Panc1 (cell line): ENCODE measurements around the gene RASIP1. TPM values are rescaled to one million over a fixed set of nuclear protein-coding genes. Genes with fewer than 3 reads are reported as not detected.
"Not testable (repeated sequence)": the region's sequence is repeated elsewhere in the genome, so short reads cannot be mapped to it uniquely, and the experiment has no call there.

Experiments
- ATAC-seq: fragments of 200-7000 bp; cut with Tn5 transposase; 2 replicates; pipeline ENCODE4 v1.9.1; 2020; ENCODE audit warnings: mild to moderate bottlenecking, moderate library complexity
- BruUV-seq: library from RNA; stranded (reverse); fragments of 400-500 nt; replicated peaks from 2 replicates; lab custom pipeline; 2021; lab: Mats Ljungman, UMichigan
- CTCF ChIA-PET: fragments of 300-600 bp; sonication (Branson Sonifier 250); formaldehyde crosslinking; loops from one replicate; lab custom pipeline; 2022; ENCODE audit warnings: antibody characterized with exemption; lab: Charles Lee
- POLR2A ChIA-PET: fragments of 300-600 bp; sonication (Branson Sonifier 250); formaldehyde crosslinking; loops from one replicate; lab custom pipeline; 2022; ENCODE audit warnings: antibody characterized with exemption; lab: Charles Lee
- DNase-seq: peaks from one replicate; pipeline ENCODE4 v3.0.0-alpha.2; 2010; ENCODE audit warnings: low read depth, low spot score
- H3K27ac ChIP-seq: 2 replicates; pipeline ENCODE4 v1.5.1; 2011; ENCODE audit warnings: mild to moderate bottlenecking, low read length, inconsistent platforms
- H3K27me3 ChIP-seq: fragments of 200-500 bp; sonication (Bioruptor generic); 2 replicates; pipeline ENCODE4 v1.6.0; 2014; ENCODE audit warnings: low read length, inconsistent platforms; ENCODE audit not compliant: control insufficient read depth, insufficient read depth
- H3K36me3 ChIP-seq: fragments of 200-500 bp; sonication (Bioruptor generic); 2 replicates; pipeline ENCODE4 v1.5.1; 2014; ENCODE audit warnings: inconsistent platforms, mild to moderate bottlenecking, low read length, moderate library complexity; ENCODE audit not compliant: control insufficient read depth, insufficient read depth
- H3K4me1 ChIP-seq: 2 replicates; pipeline ENCODE4 v1.5.1; 2011; ENCODE audit warnings: inconsistent platforms, mild to moderate bottlenecking, low read length, moderate library complexity; ENCODE audit not compliant: control insufficient read depth, insufficient read depth
- H3K4me3 ChIP-seq, 2 experiments: 2 replicates each; pipeline ENCODE4 v1.5.1; 2011 to 2012; ENCODE audit warnings: low read depth in 2 of 2, low read length in 2 of 2, mild to moderate bottlenecking in 2 of 2, inconsistent platforms in 1 of 2, moderate library complexity in 1 of 2
- H3K9me3 ChIP-seq: fragments of 200-500 bp; sonication (Bioruptor generic); 2 replicates; pipeline ENCODE4 v1.5.1; 2014; ENCODE audit warnings: low read depth, mild to moderate bottlenecking, inconsistent platforms, low read length, moderate library complexity; ENCODE audit not compliant: control insufficient read depth, insufficient read depth
- POLR2AphosphoS5 ChIP-seq: IDR thresholded peaks from 2 replicates; pipeline ENCODE4 v1.6.1; 2012; ENCODE audit warnings: mild to moderate bottlenecking, low read depth, low read length, moderate library complexity
- SIN3A ChIP-seq: IDR thresholded peaks from 2 replicates; pipeline ENCODE4 v1.6.1; 2012; ENCODE audit warnings: low read depth, mild to moderate bottlenecking, low read length, moderate library complexity, borderline replicate concordance; ENCODE audit not compliant: insufficient read depth
- TCF7L2 ChIP-seq: IDR thresholded peaks from 2 replicates; pipeline ENCODE4 v1.6.1; 2011; ENCODE audit warnings: mild to moderate bottlenecking, low read depth, low read length, inconsistent platforms
- in situ Hi-C: cut with HindIII; loops from 2 replicates; pipeline ENCODE4 v1.10.0; 2016; ENCODE audit warnings: low sequenced_read_pairs, low pct_unique_long_range_greater_than_20kb
- intact Hi-C: fragments of 100-400 bp; cut with micrococcal nuclease; formaldehyde crosslinking; loops from one replicate; pipeline ENCODE4 v1.10.0; 2022; ENCODE audit not compliant: unreplicated experiment
- total RNA-seq: library from RNA; stranded (reverse); gene quantifications from one replicate; pipeline ENCODE4 v1.2.1, GENCODE V29; 2021; ENCODE audit not compliant: unreplicated experiment
- TF ChIP-seq, protein P1 (sequence below): fragments of 450-650 bp; IDR thresholded peaks from 2 replicates; pipeline ENCODE4 v1.5.1; 2017; ENCODE audit warnings: mild to moderate bottlenecking
- TF ChIP-seq, protein P2 (sequence below), 2 experiments: IDR thresholded peaks; 2 replicates each; pipeline ENCODE4 v1.6.1; 2011 to 2012; ENCODE audit warnings: low read depth in 2 of 2, control low read depth in 1 of 2, low read length in 1 of 2, mild to moderate bottlenecking in 1 of 2, moderate library complexity in 1 of 2; ENCODE audit not compliant: insufficient read depth in 1 of 2

Gene RASIP1
- total RNA-seq, 1 experiment from 2014 or later, result 0.41 TPM

- no peaks in the 10 kb centered on the region for H3K36me3 ChIP-seq
- in situ Hi-C loops (no loop called here), intact Hi-C loops (no loop called here)
- H3K27me3 ChIP-seq, result no peaks in the 10 kb centered on the region
- DNase-seq (no peak), ATAC-seq (no peak)
- TF ChIP-seq TCF7L2 (no peak), POLR2AphosphoS5 (no peak), SIN3A (no peak)
- TF ChIP-seq, protein P1, sequence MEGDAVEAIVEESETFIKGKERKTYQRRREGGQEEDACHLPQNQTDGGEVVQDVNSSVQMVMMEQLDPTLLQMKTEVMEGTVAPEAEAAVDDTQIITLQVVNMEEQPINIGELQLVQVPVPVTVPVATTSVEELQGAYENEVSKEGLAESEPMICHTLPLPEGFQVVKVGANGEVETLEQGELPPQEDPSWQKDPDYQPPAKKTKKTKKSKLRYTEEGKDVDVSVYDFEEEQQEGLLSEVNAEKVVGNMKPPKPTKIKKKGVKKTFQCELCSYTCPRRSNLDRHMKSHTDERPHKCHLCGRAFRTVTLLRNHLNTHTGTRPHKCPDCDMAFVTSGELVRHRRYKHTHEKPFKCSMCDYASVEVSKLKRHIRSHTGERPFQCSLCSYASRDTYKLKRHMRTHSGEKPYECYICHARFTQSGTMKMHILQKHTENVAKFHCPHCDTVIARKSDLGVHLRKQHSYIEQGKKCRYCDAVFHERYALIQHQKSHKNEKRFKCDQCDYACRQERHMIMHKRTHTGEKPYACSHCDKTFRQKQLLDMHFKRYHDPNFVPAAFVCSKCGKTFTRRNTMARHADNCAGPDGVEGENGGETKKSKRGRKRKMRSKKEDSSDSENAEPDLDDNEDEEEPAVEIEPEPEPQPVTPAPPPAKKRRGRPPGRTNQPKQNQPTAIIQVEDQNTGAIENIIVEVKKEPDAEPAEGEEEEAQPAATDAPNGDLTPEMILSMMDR, result no peak
- TF ChIP-seq, protein P2, sequence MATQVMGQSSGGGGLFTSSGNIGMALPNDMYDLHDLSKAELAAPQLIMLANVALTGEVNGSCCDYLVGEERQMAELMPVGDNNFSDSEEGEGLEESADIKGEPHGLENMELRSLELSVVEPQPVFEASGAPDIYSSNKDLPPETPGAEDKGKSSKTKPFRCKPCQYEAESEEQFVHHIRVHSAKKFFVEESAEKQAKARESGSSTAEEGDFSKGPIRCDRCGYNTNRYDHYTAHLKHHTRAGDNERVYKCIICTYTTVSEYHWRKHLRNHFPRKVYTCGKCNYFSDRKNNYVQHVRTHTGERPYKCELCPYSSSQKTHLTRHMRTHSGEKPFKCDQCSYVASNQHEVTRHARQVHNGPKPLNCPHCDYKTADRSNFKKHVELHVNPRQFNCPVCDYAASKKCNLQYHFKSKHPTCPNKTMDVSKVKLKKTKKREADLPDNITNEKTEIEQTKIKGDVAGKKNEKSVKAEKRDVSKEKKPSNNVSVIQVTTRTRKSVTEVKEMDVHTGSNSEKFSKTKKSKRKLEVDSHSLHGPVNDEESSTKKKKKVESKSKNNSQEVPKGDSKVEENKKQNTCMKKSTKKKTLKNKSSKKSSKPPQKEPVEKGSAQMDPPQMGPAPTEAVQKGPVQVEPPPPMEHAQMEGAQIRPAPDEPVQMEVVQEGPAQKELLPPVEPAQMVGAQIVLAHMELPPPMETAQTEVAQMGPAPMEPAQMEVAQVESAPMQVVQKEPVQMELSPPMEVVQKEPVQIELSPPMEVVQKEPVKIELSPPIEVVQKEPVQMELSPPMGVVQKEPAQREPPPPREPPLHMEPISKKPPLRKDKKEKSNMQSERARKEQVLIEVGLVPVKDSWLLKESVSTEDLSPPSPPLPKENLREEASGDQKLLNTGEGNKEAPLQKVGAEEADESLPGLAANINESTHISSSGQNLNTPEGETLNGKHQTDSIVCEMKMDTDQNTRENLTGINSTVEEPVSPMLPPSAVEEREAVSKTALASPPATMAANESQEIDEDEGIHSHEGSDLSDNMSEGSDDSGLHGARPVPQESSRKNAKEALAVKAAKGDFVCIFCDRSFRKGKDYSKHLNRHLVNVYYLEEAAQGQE (IDR thresholded peaks at IDR 0.05; ENCODE audit: insufficient read depth in 1 of 2, low read depth in 2 of 2, low read length in 1 of 2), result no peak
- H3K4me3 ChIP-seq, result peak within 1 kb of the TSS; percentile 61
- H3K4me1 ChIP-seq, result no peaks in the 10 kb centered on the region; the same call in 1 of the 2 replicates
- no TSS peak for BruUV-seq
- no peaks in the 10 kb centered on the region for H3K9me3 ChIP-seq
- no peak within 1 kb of the TSS for H3K27ac ChIP-seq
- ChIA-PET CTCF (no interaction called here), POLR2A (no interaction called here)
Observed at GRCh38 chr19:48719263-48720171, 20.9 kb downstream of the RASIP1 start, which contains the start of gene MAMSTR. Gene MAMSTR, minus strand, starts transcription at chr19:48719725. Its CDS starts 694 bp downstream, at chr19:48719031.

GRCh38 chr19:48718711-48719231 is 21.6 kb downstream of the RASIP1 start:
- DNase-seq, result no peak
- no peak for ATAC-seq
- H3K9me3 ChIP-seq, result no peaks in the 10 kb centered on the region
- in situ Hi-C loops (no loop called here), intact Hi-C loops (no loop called here)
- no peaks in the 10 kb centered on the region; the same call in 1 of the 2 replicates for H3K4me1 ChIP-seq
- ChIA-PET CTCF (no interaction called here), POLR2A (no interaction called here)
- H3K27me3 ChIP-seq, result no peaks in the 10 kb centered on the region
- H3K4me3 ChIP-seq, result no peak overlapping the region
- H3K36me3 ChIP-seq, result no peaks in the 10 kb centered on the region; the same call in 1 of the 2 replicates
- no peak for TF ChIP-seq SIN3A
- TF ChIP-seq POLR2AphosphoS5, result no peak
- TF ChIP-seq, protein P2 (IDR thresholded peaks at IDR 0.05; ENCODE audit: insufficient read depth in 1 of 2, low read depth in 2 of 2, low read length in 1 of 2), result no peak
- TF ChIP-seq, protein P1, result no peak
- no peak for TF ChIP-seq TCF7L2
- no TSS peak for BruUV-seq
- H3K27ac ChIP-seq, result no peak overlapping the region

GRCh38 chr19:48718106-48718505 is 22.3 kb downstream of the RASIP1 start:
- H3K4me3 ChIP-seq, intact Hi-C loops, BruUV-seq, CTCF ChIA-PET, H3K4me1 ChIP-seq, H3K27ac ChIP-seq, POLR2A ChIA-PET, H3K9me3 ChIP-seq, DNase-seq, in situ Hi-C loops, ATAC-seq, H3K36me3 ChIP-seq, H3K27me3 ChIP-seq: not testable (repeated sequence)
